GM13976 (cell line): Measurements from ENCODE around the gene CDK2.

Experiments
- DNase-seq: peaks from one replicate; pipeline ENCODE4 v3.0.0; 2012; ENCODE audit warnings: low spot score
- CTCF ChIP-seq: IDR thresholded peaks from 2 replicates; pipeline ENCODE4 v1.5.1; 2012; ENCODE audit warnings: borderline replicate concordance, mild to moderate bottlenecking; ENCODE audit not compliant: insufficient read depth; ENCODE audit errors: extremely low read depth, missing control alignments, control extremely low read depth
- in situ Hi-C: fragments of 300-500 bp; cut with MboI; formaldehyde crosslinking; loops from one replicate; pipeline ENCODE4 v1.12.0; 2022; ENCODE audit warnings: low sequenced_read_pairs, mixed read lengths, inconsistent platforms; ENCODE audit not compliant: unreplicated experiment

Gene CDK2

GRCh38 chr12:56013482-56013881 lies 46.9 kb downstream of the CDK2 start:
- no peak for TF ChIP-seq CTCF
- no peak for DNase-seq
- in situ Hi-C loops: no loop called here

- in situ Hi-C loops: no loop called here
Measured at GRCh38 chr12:56014205-56014604, 47.6 kb downstream of the CDK2 start.

GRCh38 chr12:56017181-56017580 lies 50.6 kb downstream of the CDK2 start:
- DNase-seq: no peak
- in situ Hi-C loops: no loop called here
- TF ChIP-seq CTCF: no peak

More at GRCh38 chr12:56014205-56014604, 47.6 kb downstream of the CDK2 start:
- DNase-seq: no peak
- TF ChIP-seq CTCF: no peak

GRCh38 chr12:56018356-56018755 lies 51.7 kb downstream of the CDK2 start:
- in situ Hi-C loops: no loop called here
- no peak for TF ChIP-seq CTCF
- DNase-seq: no peak

- no peak for TF ChIP-seq CTCF
- in situ Hi-C loops: no loop called here
- no peak for DNase-seq
Measured at GRCh38 chr12:56020423-56021184, 54.0 kb downstream of the CDK2 start, which contains the start of gene IKZF4. IKZF4 (plus strand) TSS chr12:56021043; CDS start chr12:56021494, 451 bp downstream.

- TF ChIP-seq CTCF: no peak
- in situ Hi-C loops: no loop called here
- DNase-seq: no peak
Measured at GRCh38 chr12:56021889-56022497, 55.4 kb downstream of the CDK2 start.
